GM18507 (cell line): ENCODE measurements around the gene RBFOX2.

Source experiments
- DNase-seq: peaks from one replicate; pipeline ENCODE4 v3.0.0; 2011; ENCODE audit warnings: low read depth; ENCODE audit not compliant: insufficient read length; ENCODE audit errors: extremely low spot score
- FAIRE-seq: peaks from 2 replicates; lab custom pipeline; 2011; peaks lifted over from hg19 to GRCh38; lab: Jason Lieb, UNC

RBFOX2 gene

DNA sequence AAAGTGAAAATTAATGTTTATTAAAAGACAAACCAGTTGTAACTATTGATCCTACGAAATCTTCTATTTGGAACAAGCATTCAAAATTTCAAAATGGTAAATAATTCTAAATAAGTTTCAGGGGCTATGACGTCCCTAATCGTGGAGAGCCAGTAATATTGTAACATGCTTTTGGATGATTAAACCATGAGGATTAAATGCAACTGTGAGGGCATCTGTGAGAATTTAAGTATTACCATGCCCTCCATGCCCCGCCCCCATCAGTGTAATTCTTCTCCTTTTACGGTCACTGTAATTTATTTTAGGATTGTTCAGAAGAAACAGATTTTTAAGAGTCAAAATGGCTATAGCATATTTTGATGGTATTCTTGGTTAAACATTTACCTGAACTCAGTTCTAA, 177.8 kb downstream of the RBFOX2 start:
- DNase-seq (no peak), FAIRE-seq (no peak)

GRCh38 chr22:35846804-35847203, 181.8 kb downstream of the RBFOX2 start:
- DNase-seq (no peak), FAIRE-seq (no peak)

GRCh38 chr22:35844886-35845285, 183.7 kb downstream of the RBFOX2 start:
- FAIRE-seq (no peak), DNase-seq (no peak)

- no peak for FAIRE-seq
- DNase-seq, result no peak
Observed at GRCh38 chr22:35842954-35843353, 185.7 kb downstream of the RBFOX2 start.

DNA sequence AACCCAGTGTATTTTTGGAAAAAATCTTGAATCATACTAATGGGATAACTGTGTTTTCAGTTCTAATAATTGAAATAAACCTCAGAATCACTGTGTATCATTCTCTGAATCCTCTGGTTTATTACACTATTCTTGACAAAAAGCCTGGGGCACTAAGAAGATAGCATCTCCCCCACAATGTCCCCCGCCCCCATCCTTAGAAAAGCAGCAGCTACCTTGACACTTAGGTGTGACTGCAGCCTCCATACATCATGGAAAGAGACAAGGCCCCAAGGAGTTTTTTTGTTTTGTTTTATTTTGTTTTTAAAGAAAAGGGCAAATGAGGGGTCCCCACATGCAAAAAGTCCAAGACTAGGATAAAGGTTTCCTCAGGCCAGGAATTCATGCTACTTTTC, 186.1 kb downstream of the RBFOX2 start:
- no peak for FAIRE-seq
- no peak for DNase-seq

DNA sequence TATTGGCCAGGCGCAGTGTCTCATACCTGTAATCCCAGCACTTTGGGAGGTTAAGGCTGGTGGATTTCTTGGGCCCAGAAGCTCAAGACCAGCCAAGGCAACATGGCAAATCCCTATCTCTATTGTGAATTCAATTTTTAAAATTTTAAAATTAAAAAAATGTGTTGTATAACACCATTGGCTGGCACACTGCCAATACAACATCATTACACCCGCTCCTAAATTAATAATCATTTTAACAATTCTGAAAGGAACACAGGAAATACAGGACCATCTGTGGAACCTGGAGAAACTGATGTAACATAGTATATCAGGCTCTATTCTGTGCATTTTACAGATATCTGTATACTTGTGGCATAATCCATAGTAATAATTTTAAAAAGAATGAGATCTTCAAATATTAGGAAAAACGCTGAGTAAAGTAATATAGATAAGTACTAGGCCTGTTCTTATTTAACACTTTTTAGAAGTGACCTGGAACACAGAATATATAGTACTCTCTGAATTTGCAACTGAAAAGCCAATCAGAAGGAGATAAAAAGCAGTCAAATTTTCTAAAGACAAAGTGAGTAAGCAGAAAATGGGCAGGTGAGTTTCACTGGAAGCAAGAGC, 186.6 kb downstream of the RBFOX2 start:
- DNase-seq, result no peak
- FAIRE-seq, result no peak

DNA sequence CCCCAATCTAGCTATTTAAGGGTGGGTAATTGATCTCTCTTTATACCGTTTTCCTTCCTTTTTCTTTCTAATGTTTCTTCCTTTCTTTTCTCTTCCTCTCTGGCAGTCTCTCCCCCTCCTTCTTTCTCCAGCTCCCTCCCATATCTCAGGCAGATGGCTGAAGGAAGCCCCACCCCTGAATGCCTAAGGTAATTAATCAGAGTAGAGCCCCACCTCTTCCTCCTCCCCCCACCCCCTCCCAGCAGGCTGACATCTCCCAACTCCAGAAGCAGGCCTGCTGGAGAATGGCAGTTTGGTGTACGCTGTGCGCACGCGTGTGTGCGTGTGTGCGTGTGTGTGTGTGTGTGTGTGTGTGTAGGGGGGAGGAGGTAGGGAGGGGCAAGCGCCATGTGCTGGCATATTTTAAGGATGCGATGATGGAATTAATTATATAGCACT, 188.3 kb downstream of the RBFOX2 start:
- DNase-seq, result no peak
- no peak for FAIRE-seq

GRCh38 chr22:35839841-35840301, 188.8 kb downstream of the RBFOX2 start:
- no peak for FAIRE-seq

DNA sequence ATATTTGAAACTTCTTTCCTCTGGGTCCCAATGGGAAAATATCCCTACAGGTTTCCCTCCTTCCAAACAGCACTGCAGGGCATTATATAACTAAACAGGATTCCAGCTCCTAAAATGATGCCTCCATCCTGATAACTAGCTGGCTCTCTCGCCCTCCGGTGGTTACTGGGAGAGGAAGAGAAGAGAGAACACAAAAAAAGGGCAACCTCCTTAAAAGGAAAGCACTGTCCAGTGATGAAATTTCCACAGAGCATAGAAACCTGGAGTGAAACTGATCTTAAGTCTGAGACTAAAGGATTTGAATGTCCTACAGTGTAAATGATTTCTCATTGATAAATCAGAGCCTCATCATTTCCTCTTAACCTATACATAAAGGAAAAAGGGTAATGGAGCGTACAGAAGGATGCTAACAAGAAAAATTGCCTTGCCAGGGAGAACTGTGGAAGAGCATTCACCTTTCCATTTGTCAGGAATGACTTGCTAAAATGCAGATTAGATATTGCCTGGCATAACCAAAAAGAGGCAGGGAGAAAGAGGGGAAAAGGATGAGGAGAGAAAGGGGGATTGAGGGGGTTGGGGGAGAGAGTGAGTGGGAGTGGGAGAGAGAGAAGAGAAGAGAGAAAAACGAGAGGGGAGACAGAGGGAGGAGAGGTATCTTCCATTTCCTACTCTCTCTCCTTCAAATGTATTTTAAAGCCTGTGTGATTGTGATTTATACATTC, 189.6 kb downstream of the RBFOX2 start:
- FAIRE-seq (no peak), DNase-seq (no peak)

More at GRCh38 chr22:35839841-35840301, 188.8 kb downstream of the RBFOX2 start:
- no peak for DNase-seq

DNA sequence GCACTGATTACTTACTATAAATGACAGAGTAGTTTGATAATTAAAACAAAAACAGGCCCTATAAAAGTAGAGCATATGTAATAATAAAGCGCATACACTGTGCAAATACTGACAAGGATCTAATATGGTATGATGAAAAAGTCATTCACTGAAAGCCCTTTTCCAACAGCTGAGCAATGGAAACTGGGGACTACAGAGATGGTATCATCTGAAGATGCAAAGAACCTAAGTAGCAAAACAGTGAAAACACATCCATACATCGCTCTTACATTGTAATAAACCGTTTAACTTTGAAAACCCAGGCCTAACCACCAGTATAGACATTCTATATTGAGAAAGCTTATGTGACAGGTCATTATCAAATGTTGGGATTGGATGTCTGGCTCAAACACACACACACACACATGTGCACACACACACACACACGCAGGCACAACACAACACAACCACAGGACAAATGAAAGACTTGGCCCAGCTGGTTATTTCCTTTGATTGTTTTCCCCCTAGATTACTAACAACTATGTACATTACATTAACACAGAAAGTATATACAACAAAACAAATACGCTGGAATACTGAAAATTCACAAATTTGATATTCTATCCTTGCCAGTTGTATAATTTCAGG, 191.4 kb downstream of the RBFOX2 start:
- no peak for DNase-seq

DNA sequence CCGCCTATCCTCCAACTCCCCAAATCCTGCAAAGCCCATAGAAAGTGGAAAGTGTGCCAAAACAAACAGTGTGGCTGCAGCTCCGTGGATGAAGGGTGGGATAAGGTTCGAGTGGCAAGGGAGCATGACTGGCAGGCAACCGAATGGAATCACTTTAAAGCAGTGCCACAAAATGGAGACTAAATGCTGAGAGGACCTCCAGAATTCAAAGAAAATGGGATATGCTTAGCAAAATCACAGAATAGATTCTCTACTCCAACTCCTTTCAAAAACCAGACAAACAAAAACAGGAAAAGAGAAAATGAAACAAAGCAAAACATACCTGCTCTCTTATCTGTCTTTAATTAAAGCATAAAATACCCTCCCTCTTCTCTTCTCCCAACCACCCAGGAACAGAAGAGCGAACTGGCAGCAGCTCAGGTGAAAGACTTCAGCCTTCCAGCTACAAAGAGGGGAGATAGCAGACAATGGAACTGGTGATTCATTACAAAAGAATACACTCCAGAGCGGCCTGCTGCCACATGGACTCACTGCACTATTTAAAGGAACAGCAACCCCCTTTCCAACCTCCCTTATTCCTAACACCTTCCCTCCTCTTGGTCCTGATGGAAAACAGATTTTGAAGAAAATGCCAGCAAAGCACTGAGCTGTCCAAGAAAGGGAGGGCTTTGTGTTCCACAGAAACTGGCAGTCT, 192.5 kb downstream of the RBFOX2 start:
- DNase-seq (no peak), FAIRE-seq (no peak)

More for the DNA sequence above, 191.4 kb downstream of the RBFOX2 start:
- FAIRE-seq, result no peak

DNA sequence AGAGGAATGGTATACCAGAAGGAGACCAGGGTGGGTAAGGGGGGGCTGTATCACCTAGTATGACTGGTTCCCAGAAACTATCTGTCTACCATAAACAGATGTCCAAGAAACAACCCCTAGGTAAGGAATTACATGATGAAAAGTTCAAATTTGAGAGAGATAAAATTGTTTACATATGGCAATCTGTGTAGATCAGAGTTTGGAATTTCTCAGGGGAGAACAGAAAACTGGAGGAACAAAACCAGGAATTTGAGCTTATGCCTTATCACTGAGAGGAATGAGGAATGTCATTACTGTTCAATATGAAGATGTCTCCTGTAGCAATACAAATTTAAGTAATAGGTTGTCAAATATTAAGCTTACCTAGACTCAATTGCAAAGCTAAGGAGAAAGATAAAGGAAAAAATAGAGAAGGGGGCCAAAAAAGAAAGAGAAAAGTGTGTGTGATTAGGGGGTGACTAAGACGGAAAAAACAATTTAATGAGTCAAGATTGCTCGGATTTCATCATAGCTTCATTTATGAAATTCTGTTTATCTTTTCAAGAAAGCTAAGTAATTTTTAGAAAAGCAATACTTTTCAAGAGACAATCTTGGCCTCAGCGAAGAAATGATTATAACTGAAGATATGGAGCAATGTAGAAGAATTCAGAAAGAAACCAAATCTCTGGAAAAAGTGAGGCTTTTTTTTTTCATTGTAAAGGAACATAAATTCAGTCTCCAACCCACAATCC, 193.2 kb downstream of the RBFOX2 start:
- FAIRE-seq (no peak), DNase-seq (no peak)

- FAIRE-seq (no peak), DNase-seq (no peak)
Observed at GRCh38 chr22:35834061-35834460, 194.6 kb downstream of the RBFOX2 start.

DNA sequence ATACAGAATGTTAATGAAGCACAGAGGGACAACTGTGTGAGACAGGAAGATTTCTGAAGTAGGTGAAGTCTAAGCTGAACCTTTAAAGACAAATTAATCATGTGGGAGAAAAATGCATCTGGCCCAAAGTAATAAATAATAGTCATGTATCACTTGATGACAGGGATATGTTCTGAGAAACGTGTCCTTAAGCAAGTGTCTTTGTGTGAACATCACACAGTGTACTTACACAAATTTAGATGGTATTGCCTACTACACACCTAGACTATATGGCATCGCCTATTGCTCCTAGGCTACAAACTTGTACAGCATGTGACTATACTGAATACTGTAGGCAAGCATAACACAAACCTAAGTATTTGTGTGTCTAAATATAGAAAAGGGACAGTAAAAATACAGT, 198.3 kb downstream of the RBFOX2 start:
- no peak for DNase-seq

GRCh38 chr22:35824256-35824655, 204.4 kb downstream of the RBFOX2 start:
- FAIRE-seq, result no peak

More for the DNA sequence above, 198.3 kb downstream of the RBFOX2 start:
- no peak for FAIRE-seq

GRCh38 chr22:35821654-35822053, 207.0 kb downstream of the RBFOX2 start:
- DNase-seq (no peak), FAIRE-seq (no peak)

More at GRCh38 chr22:35824256-35824655, 204.4 kb downstream of the RBFOX2 start:
- DNase-seq, result no peak

GRCh38 chr22:35819421-35819820, 209.2 kb downstream of the RBFOX2 start:
- DNase-seq (no peak), FAIRE-seq (no peak)

GRCh38 chr22:35818897-35819296, 209.7 kb downstream of the RBFOX2 start:
- FAIRE-seq (no peak), DNase-seq (no peak)

DNA sequence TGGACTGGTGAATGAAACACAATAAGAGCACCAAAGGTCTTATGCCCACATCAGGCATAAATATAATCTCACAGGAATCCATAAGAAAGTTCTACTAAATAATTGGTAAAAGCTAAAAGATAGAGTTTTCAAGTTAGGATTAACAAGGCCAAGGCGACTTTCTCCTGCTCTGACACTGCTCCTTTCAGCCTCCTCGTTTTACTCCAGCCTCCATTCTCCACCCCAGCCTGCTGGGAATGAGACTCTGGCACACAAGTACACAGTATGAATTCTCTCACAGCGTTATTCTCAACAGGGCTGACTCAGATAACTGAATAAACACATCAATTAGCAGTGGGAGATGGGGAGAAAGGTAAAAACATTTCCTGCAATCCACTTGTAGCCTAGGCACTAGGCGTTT, 216.0 kb downstream of the RBFOX2 start:
- no peak for DNase-seq
- no peak for FAIRE-seq
